A549 treated with AZD9567 at 1 μM for 4 hours (cell line): Measurements from ENCODE around the gene MAP4K1. TPM values are rescaled to one million over a fixed set of nuclear protein-coding genes. Genes with fewer than 3 reads are reported as not detected.

Experiments
- total RNA-seq: library from RNA; stranded (reverse); fragments of 200-300 nt; extraction: Qiagen RNA extraction; gene quantifications from 5 replicates; pipeline ENCODE4 v1.2.3, GENCODE V29; 2022; ENCODE audit not compliant: insufficient read depth

Gene MAP4K1
- 0.78 to 1.1 TPM (median 1.1 TPM) in 4 of 5 replicates, not detected in the other for total RNA-seq

DNA sequence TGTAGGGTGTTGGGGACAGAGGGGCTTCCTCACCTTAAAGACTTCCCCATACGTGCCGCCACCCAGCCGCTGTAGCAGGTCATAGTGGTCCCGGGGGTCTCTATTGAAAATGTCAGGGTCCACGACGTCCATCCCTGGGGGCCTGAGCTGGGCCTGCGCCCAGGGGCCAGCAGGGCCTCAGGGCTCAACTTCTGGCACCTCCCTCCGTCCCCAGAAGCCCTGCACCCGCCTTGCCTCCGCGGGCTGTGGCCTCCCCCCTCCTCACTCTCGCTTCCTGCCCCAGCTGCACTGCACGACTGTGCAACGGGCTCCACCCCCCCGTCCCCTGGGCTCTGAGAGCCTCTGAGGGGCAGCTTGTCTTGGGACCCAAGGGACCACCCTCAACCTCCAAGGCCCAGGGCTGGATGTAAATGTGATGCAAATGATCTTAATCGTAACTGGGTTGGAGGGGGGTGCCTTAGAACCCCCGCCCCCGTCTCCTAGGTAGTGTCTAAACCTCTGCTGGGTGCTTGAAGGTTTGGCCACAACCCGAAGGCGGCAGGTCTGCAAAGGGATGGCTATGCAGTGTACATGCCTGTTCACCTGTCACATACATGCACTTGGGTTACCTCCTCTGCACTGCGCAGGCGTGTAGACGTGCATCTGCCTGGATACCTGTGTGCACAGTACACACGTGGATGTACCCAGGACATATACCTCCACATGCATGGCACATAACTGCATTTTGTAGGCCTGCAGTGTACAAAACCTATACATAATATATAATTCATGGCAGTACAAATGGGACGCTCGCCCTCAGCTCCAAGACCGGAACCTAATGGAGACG is at the start of gene MAP4K1:
MAP4K1 (minus strand) TSS at position 190 of the 826 bp plus-strand sequence; CDS start at position 132, 58 bp downstream.

DNA sequence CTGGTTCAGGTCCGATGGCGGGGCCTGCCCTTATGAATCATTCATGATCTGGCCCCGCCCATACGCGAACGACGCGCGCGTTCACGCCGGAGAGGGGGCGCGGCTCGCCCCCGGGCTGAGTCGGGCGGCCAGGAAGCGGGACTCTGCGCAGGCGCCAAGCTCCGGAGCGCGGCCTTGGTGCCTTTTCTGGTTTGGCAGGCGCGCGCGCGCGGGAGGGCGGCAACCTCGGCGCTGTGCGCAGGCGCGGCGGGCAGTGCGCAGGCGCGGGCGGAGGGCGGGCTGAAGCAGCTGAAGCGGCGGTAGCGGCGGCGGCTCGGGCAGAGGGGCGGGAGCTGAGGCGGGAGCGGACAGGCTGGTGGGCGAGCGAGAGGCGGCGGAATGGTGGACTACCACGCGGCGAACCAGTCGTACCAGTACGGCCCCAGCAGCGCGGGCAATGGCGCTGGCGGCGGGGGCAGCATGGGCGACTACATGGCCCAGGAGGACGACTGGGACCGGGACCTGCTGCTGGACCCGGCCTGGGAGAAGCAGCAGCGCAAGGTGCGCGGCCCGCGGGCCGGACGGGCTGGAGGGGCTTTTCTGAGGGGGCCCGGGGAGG is 29.7 kb upstream of the MAP4K1 start, which contains the start of gene ACTN4:
ACTN4 (plus strand) TSS at position 282 of the 598 bp plus-strand sequence; CDS start at position 379, 97 bp downstream.

DNA sequence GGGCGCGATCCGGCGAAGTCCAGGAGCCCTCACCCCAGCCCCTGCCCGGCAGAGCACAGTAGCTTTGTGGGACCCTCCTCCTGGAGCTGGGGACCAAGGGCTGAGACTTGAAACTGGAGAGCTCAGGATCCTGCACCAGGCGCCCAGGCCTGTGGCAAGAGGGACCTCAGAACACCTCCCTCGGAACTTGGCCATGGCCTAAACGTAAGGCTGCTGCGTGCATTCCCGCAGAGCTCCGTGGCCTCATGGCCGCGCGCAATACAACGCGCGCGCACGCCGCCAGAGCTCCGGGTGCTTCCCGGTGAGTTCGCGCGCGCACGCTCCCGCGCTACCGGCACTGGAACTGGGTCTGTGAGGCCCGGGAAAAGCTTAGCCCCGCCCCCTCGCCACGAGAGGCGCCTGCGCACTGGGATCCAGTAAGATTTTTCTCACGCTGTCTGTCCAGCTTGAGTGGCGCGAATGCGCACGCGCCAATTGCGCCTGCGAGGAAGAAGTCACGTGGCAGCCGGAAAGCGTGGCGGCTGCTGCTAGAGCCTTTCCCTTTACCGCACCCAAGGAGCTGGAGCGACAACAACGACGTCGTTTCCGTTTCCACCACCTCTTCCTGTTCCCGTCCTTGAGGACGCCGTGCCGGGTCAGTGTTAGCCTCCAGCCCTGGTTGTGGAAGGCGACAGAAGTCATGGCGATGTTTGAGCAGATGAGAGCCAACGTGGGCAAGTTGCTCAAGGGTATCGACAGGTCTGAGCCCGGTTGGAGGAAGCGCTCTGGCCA is 1.0 kb upstream of the MAP4K1 start, which contains the start of gene EIF3K:
EIF3K (plus strand) TSS at position 599 of the 771 bp plus-strand sequence; CDS start at position 680, 81 bp downstream.

Other genes with a start within 250 kb of the MAP4K1 start
- 473 to 538 TPM (median 504 TPM) in 5 replicates for gene PSMD8, start 243.4 kb downstream of the MAP4K1 start, total RNA-seq
- gene GGN, start 229.9 kb downstream of the MAP4K1 start, total RNA-seq, result 0.30 to 0.63 TPM (median 0.43 TPM) in 4 of 5 replicates, not detected in the other
- 0.53 to 3.0 TPM (median 2.5 TPM) in 5 replicates for gene SPRED3, start 229.3 kb downstream of the MAP4K1 start, total RNA-seq
- gene FAM98C, start 214.9 kb downstream of the MAP4K1 start, total RNA-seq, result 4.7 to 26.7 TPM (median 24.0 TPM) in 5 replicates
- 0.03 to 0.17 TPM (median 0.11 TPM) in 4 of 5 replicates, not detected in the other for gene RASGRP4, start 191.7 kb downstream of the MAP4K1 start, total RNA-seq
- gene RYR1, start 184.3 kb downstream of the MAP4K1 start, total RNA-seq, result 2.8 to 6.2 TPM (median 5.2 TPM) in 5 replicates
- gene EIF3K, start 1.2 kb upstream of the MAP4K1 start, total RNA-seq, result 645 to 1,052 TPM (median 725 TPM) in 5 replicates
- gene ACTN4, start 29.7 kb upstream of the MAP4K1 start, total RNA-seq, result 1,033 to 1,160 TPM (median 1,098 TPM) in 5 replicates
- 4.3 to 7.3 TPM (median 5.5 TPM) in 5 replicates for gene CAPN12, start 126.5 kb upstream of the MAP4K1 start, total RNA-seq
- 0.23 TPM in 1 of 5 replicates, not detected in the others for gene LGALS7, start 155.6 kb upstream of the MAP4K1 start, total RNA-seq
- gene LGALS7B, start 171.2 kb upstream of the MAP4K1 start, total RNA-seq, result 0.42 to 0.57 TPM (median 0.46 TPM) in 3 of 5 replicates, not detected in the others
- 0.49 to 1.0 TPM (median 0.60 TPM) in 4 of 5 replicates, not detected in the other for gene LGALS4, start 195.0 kb upstream of the MAP4K1 start, total RNA-seq
- 264 to 308 TPM (median 279 TPM) in 5 replicates for gene ECH1, start 213.8 kb upstream of the MAP4K1 start, total RNA-seq
- gene HNRNPL, start 232.0 kb upstream of the MAP4K1 start, total RNA-seq, result 319 to 411 TPM (median 329 TPM) in 5 replicates